A673 (cell line): ENCODE measurements around the gene CACNA2D3.

Experiments
- CTCF ChIP-seq: fragments of 300-800, 200-600 bp; sonication (generic); conservative IDR thresholded peaks from 2 replicates; pipeline ENCODE4 v1.5.1; 2017; ENCODE audit warnings: low read depth, mild to moderate bottlenecking, antibody characterized with exemption, low read length, moderate library complexity, mixed read lengths
- EZH2 ChIP-seq: fragments of 200-600 bp; sonication (generic); IDR thresholded peaks from 2 replicates; pipeline ENCODE4 v1.6.1; 2017; ENCODE audit warnings: borderline replicate concordance, low read depth, mild to moderate bottlenecking, mixed read lengths, antibody characterized with exemption, low read length; ENCODE audit not compliant: poor library complexity, severe bottlenecking

DNA sequence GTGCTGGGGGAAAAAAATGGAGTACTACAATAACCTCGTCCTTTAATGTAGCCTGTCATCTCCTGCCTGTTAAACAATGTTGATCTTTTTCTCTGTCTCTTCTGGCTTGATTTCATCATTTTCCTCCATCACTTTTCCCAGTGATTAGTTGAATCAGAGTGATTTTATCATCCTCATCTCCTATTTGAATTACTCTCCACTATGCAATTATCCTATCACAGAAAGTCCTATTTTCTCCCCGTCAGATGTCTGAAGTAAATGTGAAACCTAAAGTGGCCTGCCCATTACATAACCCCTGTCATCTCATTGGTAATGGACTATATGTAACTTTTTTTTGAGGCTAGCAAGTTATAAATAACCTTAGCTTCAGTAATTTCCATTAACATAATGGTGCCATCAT, 201.8 kb downstream of the CACNA2D3 start:
- TF ChIP-seq CTCF (no peak), EZH2 (no peak)
